Loucy (cell line): Measurements from ENCODE around the gene CNRIP1.

ENCODE experiments used
- EZH2phosphoT487 ChIP-seq: fragments of 200-600 bp; IDR thresholded peaks from 2 replicates; pipeline ENCODE4 v1.6.1; 2018; ENCODE audit warnings: antibody characterized with exemption, mild to moderate bottlenecking, moderate library complexity, borderline replicate concordance
- TF ChIP-seq, protein P1 (sequence below): fragments of 200-600 bp; sonication (generic); conservative IDR thresholded peaks from 2 replicates; pipeline ENCODE4 v1.5.1; 2014; ENCODE audit warnings: mild to moderate bottlenecking, antibody characterized with exemption, low read length

DNA sequence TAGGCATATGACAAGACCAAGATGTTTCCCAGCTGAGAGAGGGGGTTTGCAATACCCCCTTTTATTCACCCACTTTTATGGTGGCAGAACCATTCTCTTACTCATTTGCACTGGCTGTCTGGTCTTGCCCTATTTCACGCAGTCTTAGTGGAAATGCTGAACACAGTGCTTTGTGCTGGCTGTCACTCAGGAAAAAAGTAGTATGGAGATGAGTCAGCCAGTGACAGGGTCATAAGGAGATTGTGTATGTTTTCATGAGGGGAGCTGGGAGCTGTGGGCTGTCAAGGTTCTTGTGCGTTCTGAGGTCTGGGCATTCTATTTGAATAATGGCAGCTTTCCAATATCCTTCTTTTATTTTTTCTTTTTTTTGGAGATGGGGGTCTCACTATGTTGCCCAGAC is 10.9 kb upstream of the CNRIP1 start:
- TF ChIP-seq, protein P1, sequence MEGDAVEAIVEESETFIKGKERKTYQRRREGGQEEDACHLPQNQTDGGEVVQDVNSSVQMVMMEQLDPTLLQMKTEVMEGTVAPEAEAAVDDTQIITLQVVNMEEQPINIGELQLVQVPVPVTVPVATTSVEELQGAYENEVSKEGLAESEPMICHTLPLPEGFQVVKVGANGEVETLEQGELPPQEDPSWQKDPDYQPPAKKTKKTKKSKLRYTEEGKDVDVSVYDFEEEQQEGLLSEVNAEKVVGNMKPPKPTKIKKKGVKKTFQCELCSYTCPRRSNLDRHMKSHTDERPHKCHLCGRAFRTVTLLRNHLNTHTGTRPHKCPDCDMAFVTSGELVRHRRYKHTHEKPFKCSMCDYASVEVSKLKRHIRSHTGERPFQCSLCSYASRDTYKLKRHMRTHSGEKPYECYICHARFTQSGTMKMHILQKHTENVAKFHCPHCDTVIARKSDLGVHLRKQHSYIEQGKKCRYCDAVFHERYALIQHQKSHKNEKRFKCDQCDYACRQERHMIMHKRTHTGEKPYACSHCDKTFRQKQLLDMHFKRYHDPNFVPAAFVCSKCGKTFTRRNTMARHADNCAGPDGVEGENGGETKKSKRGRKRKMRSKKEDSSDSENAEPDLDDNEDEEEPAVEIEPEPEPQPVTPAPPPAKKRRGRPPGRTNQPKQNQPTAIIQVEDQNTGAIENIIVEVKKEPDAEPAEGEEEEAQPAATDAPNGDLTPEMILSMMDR, result no peak
- TF ChIP-seq EZH2phosphoT487, result no peak
